SHP77 treated with DMSO at 0.1 percent for 48 hours (cell line): ENCODE measurements around the gene MEF2A.

Experiments used
- DNase-seq: peaks from one replicate; lab custom pipeline; 2025; lab: John Stamatoyannopoulos, UW

MEF2A gene

GRCh38 chr15:99605990-99606389, 40.2 kb downstream of the MEF2A start:
- DNase-seq = no peak

GRCh38 chr15:99606646-99607045, 40.9 kb downstream of the MEF2A start:
- DNase-seq = no peak

GRCh38 chr15:99613481-99613880, 47.7 kb downstream of the MEF2A start:
- no peak for DNase-seq

- no peak for DNase-seq
Measured at GRCh38 chr15:99613887-99614647, 48.3 kb downstream of the MEF2A start.

- DNase-seq = no peak
Measured at GRCh38 chr15:99614749-99615288, 49.0 kb downstream of the MEF2A start.

GRCh38 chr15:99615460-99615859, 49.7 kb downstream of the MEF2A start:
- DNase-seq = no peak

GRCh38 chr15:99616129-99616528, 50.3 kb downstream of the MEF2A start:
- DNase-seq = no peak

- no peak for DNase-seq
Measured at GRCh38 chr15:99616773-99617342, 51.1 kb downstream of the MEF2A start.

- no peak for DNase-seq
Measured at GRCh38 chr15:99618941-99619411, 53.2 kb downstream of the MEF2A start.

- DNase-seq = no peak
Measured at GRCh38 chr15:99619712-99620111, 53.9 kb downstream of the MEF2A start.

- no peak for DNase-seq
Measured at GRCh38 chr15:99620178-99620577, 54.4 kb downstream of the MEF2A start.

GRCh38 chr15:99621767-99622166, 56.0 kb downstream of the MEF2A start:
- no peak for DNase-seq

GRCh38 chr15:99628374-99629001, 62.7 kb downstream of the MEF2A start:
- DNase-seq = no peak

GRCh38 chr15:99630607-99631131, 64.9 kb downstream of the MEF2A start:
- DNase-seq = no peak

- no peak for DNase-seq
Measured at GRCh38 chr15:99631255-99631654, 65.5 kb downstream of the MEF2A start.

- no peak for DNase-seq
Measured at GRCh38 chr15:99632521-99632920, 66.7 kb downstream of the MEF2A start.

GRCh38 chr15:99633655-99634054, 67.9 kb downstream of the MEF2A start:
- no peak for DNase-seq

- no peak for DNase-seq
Measured at GRCh38 chr15:99634576-99634975, 68.8 kb downstream of the MEF2A start.

GRCh38 chr15:99635145-99635544, 69.4 kb downstream of the MEF2A start:
- no peak for DNase-seq

- DNase-seq = no peak
Measured at GRCh38 chr15:99635794-99636193, 70.0 kb downstream of the MEF2A start.

- no peak for DNase-seq
Measured at GRCh38 chr15:99644913-99645542, 79.2 kb downstream of the MEF2A start.

- DNase-seq = no peak
Measured at GRCh38 chr15:99645543-99645935, 79.8 kb downstream of the MEF2A start.
